H1 (cell line): ENCODE data around the gene VSIG2.

Experiments
- BACH1 ChIP-seq: IDR thresholded peaks from 2 replicates; pipeline ENCODE4 v1.6.1; 2012; ENCODE audit warnings: low read length, improper control_type of control experiment
- CBX8 ChIP-seq: fragments of 300-800, 300-1000 bp; sonication (generic); IDR thresholded peaks from 2 replicates; pipeline ENCODE4 v1.7.1; 2016; ENCODE audit warnings: low read depth, low read length, borderline replicate concordance
- CTCF ChIP-seq, 3 experiments: IDR thresholded peaks; 1 replicate in 2 of 3; 2 replicates in 1 of 3; pipeline versions ENCODE4 v1.5.1 to v1.6.1; 2011; ENCODE audit warnings: low read length in 3 of 3, mild to moderate bottlenecking in 3 of 3, inconsistent platforms in 2 of 3, low read depth in 1 of 3, moderate library complexity in 1 of 3; ENCODE audit not compliant: insufficient read depth in 1 of 3; ENCODE audit errors: control extremely low read depth in 1 of 3
- EGR1 ChIP-seq: IDR thresholded peaks from 2 replicates; pipeline ENCODE4 v1.6.1; 2011; ENCODE audit warnings: low read depth, low read length, borderline replicate concordance
- EP300 ChIP-seq, 2 experiments: IDR thresholded peaks; 1 replicate in 1 of 2; 2 replicates in 1 of 2; pipeline ENCODE4 v1.6.1; 2011 to 2012; ENCODE audit warnings: low read depth in 2 of 2, low read length in 2 of 2, mild to moderate bottlenecking in 2 of 2, borderline replicate concordance in 1 of 2, inconsistent platforms in 1 of 2, moderate library complexity in 1 of 2
- EZH2 ChIP-seq: fragments of 200-600 bp; sonication (generic); IDR thresholded peaks from 2 replicates; pipeline ENCODE4 v1.7.1; 2012; ENCODE audit warnings: low read depth, mild to moderate bottlenecking, moderate library complexity, low read length, inconsistent platforms; ENCODE audit not compliant: severe bottlenecking
- HDAC6 ChIP-seq: IDR thresholded peaks from one replicate; pipeline ENCODE4 v1.7.1; 2012; ENCODE audit warnings: low read depth, mild to moderate bottlenecking, inconsistent platforms, low read length, moderate library complexity
- KDM5A ChIP-seq: fragments of 200-600 bp; IDR thresholded peaks from 2 replicates; pipeline ENCODE4 v1.7.1; 2012; ENCODE audit warnings: mild to moderate bottlenecking, low read length, inconsistent platforms, mixed read lengths
- MAX ChIP-seq: IDR thresholded peaks from 2 replicates; pipeline ENCODE4 v1.6.1; 2012; ENCODE audit warnings: inconsistent platforms
- POLR2A ChIP-seq, 2 experiments: IDR thresholded peaks; 1 replicate in 1 of 2; 2 replicates in 1 of 2; pipeline ENCODE4 v1.6.1; 2011; ENCODE audit warnings: low read depth in 2 of 2, low read length in 2 of 2, mild to moderate bottlenecking in 2 of 2; ENCODE audit errors: control extremely low read depth in 1 of 2
- POLR2AphosphoS5 ChIP-seq: IDR thresholded peaks from 2 replicates; pipeline ENCODE4 v1.6.1; 2011; ENCODE audit warnings: low read depth, low read length
- RAD21 ChIP-seq, 2 experiments: IDR thresholded peaks in 1 of 2; conservative IDR thresholded peaks in 1 of 2; 2 replicates each; pipeline ENCODE4 v1.6.1; 2011; ENCODE audit warnings: low read depth in 2 of 2, low read length in 2 of 2, improper control_type of control experiment in 1 of 2, inconsistent platforms in 1 of 2, mild to moderate bottlenecking in 1 of 2, moderate library complexity in 1 of 2
- SAP30 ChIP-seq: fragments of 300-600 bp; sonication (generic); IDR thresholded peaks from 2 replicates; pipeline ENCODE4 v1.7.1; 2012; ENCODE audit warnings: low read length, moderate library complexity, mild to moderate bottlenecking, inconsistent platforms; ENCODE audit not compliant: insufficient read depth, insufficient replicate concordance

GRCh38 chr11:124739479-124740276, 12.4 kb downstream of the VSIG2 start, which contains the start of gene NRGN:
- no peak for TF ChIP-seq SAP30
- TF ChIP-seq CTCF (IDR thresholded peaks at IDR 0.05; ENCODE audit: control extremely low read depth in 1 of 3, insufficient read depth in 1 of 3, low read depth in 1 of 3, low read length in 3 of 3) = no peak
- no peak for TF ChIP-seq HDAC6
- TF ChIP-seq EP300 (IDR thresholded peaks at IDR 0.05; ENCODE audit: borderline replicate concordance in 1 of 2, low read depth in 2 of 2, low read length in 2 of 2) = no peak
- no peak for TF ChIP-seq CBX8
- no peak for TF ChIP-seq BACH1
- TF ChIP-seq EGR1 = no peak
- no peak for TF ChIP-seq KDM5A
- TF ChIP-seq POLR2A (IDR thresholded peaks at IDR 0.05; ENCODE audit: control extremely low read depth in 1 of 2, low read depth in 2 of 2, low read length in 2 of 2) = no peak
- peak; percentile 38; the same call in 1 of the 2 replicates for TF ChIP-seq MAX
- TF ChIP-seq POLR2AphosphoS5 = no peak
- no peak for TF ChIP-seq RAD21 (IDR thresholded peaks at IDR 0.05 in 1 of 2, conservative IDR thresholded peaks at IDR 0.05 in 1 of 2; ENCODE audit: low read depth in 2 of 2, low read length in 2 of 2)
- TF ChIP-seq EZH2 = no peak
